Endothelial cell of umbilical vein (primary cell): Measurements from ENCODE around the gene SLC39A3. TPM values are rescaled to one million over a fixed set of nuclear protein-coding genes. Genes with fewer than 3 reads are reported as not detected.

Experiments
- BruUV-seq: library from RNA; stranded (reverse); fragments of 400-500 nt; replicated peaks from 2 replicates; lab custom pipeline; 2021; lab: Mats Ljungman, UMichigan
- CTCF ChIA-PET: fragments of 300-600, 350-600 bp; sonication (Branson Sonifier 250); formaldehyde crosslinking; loops from one replicate; lab custom pipeline; 2021; ENCODE audit warnings: antibody characterized with exemption, inconsistent platforms; lab: Charles Lee
- POLR2A ChIA-PET: fragments of 300-600, 350-600 bp; sonication (Branson Sonifier 250); formaldehyde crosslinking; loops from one replicate; lab custom pipeline; 2021; ENCODE audit warnings: antibody characterized with exemption, inconsistent platforms; lab: Charles Lee
- DNase-seq: peaks from one replicate; pipeline ENCODE4 v3.0.0-alpha.2; 2011; ENCODE audit warnings: low read depth, low spot score
- FAIRE-seq: peaks from 2 replicates; lab custom pipeline; 2011; peaks lifted over from hg19 to GRCh38; lab: Jason Lieb, UNC
- H2AFZ ChIP-seq: 2 replicates; pipeline ENCODE4 v1.6.0; 2012; ENCODE audit warnings: low read depth, low read length, control low read depth, inconsistent platforms
- H3K27ac ChIP-seq: 2 replicates; pipeline ENCODE4 v1.5.1; 2011; ENCODE audit warnings: low read depth, mild to moderate bottlenecking, control low read depth, low read length, moderate library complexity; ENCODE audit not compliant: insufficient read depth
- H3K27me3 ChIP-seq, 2 experiments: 2 replicates each; pipeline versions ENCODE4 v1.6.0 to v1.6.1; 2011; ENCODE audit warnings: low read length in 2 of 2, mixed read lengths in 1 of 2; ENCODE audit not compliant: control insufficient read depth in 2 of 2, insufficient read depth in 2 of 2
- H3K36me3 ChIP-seq, 2 experiments: 2 replicates in 1 of 2; 3 replicates in 1 of 2; pipeline ENCODE4 v1.5.1; 2011; ENCODE audit warnings: low read length in 2 of 2, mild to moderate bottlenecking in 1 of 2, moderate library complexity in 1 of 2; ENCODE audit not compliant: control insufficient read depth in 2 of 2, insufficient read depth in 2 of 2; ENCODE audit errors: extremely low read depth in 1 of 2
- H3K4me1 ChIP-seq: 3 replicates; pipeline ENCODE4 v1.5.1; 2011; ENCODE audit warnings: mild to moderate bottlenecking, low read length; ENCODE audit not compliant: control insufficient read depth, insufficient read depth; ENCODE audit errors: extremely low read depth
- H3K4me2 ChIP-seq: 2 replicates; pipeline ENCODE4 v1.6.1; 2011; ENCODE audit warnings: low read length, control low read depth, mixed read lengths; ENCODE audit not compliant: insufficient read depth
- H3K4me3 ChIP-seq, 3 experiments: fragments of 200-600 bp in 1 of 3; sonication (generic), shearing (Covaris generic) in 1 of 3; replicated peaks in 1 of 3; 2 replicates each; pipeline ENCODE4 v1.5.1; 2011 to 2016; ENCODE audit warnings: control low read depth in 3 of 3, low read length in 3 of 3, mild to moderate bottlenecking in 2 of 3, inconsistent platforms in 1 of 3, low read depth in 1 of 3, moderate library complexity in 1 of 3; ENCODE audit not compliant: insufficient read depth in 1 of 3
- H3K79me2 ChIP-seq: 2 replicates; pipeline ENCODE4 v1.6.0; 2012; ENCODE audit warnings: low read length, inconsistent platforms; ENCODE audit not compliant: control insufficient read depth, insufficient read depth
- H3K9ac ChIP-seq: replicated peaks from 2 replicates; pipeline ENCODE3; 2011; ENCODE audit warnings: low read length, control low read depth; ENCODE audit not compliant: insufficient read depth; ENCODE audit errors: extremely low read depth
- H3K9me1 ChIP-seq: replicated peaks from 3 replicates; pipeline ENCODE4 v1.6.0; 2011; ENCODE audit warnings: mild to moderate bottlenecking, low read length; ENCODE audit not compliant: control insufficient read depth, insufficient read depth; ENCODE audit errors: extremely low read depth
- H3K9me3 ChIP-seq: replicated peaks from 2 replicates; pipeline ENCODE4 v1.5.1; 2012; ENCODE audit warnings: low read length, inconsistent platforms; ENCODE audit not compliant: control insufficient read depth, insufficient read depth
- H4K20me1 ChIP-seq: replicated peaks from 2 replicates; pipeline ENCODE3; 2011; ENCODE audit warnings: mild to moderate bottlenecking, low read length; ENCODE audit not compliant: control insufficient read depth, insufficient read depth; ENCODE audit errors: extremely low read depth
- EZH2 ChIP-seq: IDR thresholded peaks from 2 replicates; pipeline ENCODE4 v1.6.1; 2012; ENCODE audit warnings: borderline replicate concordance, low read depth, mild to moderate bottlenecking, moderate library complexity, low read length, inconsistent platforms; ENCODE audit not compliant: severe bottlenecking
- FOS ChIP-seq: IDR thresholded peaks from 2 replicates; pipeline ENCODE4 v1.6.1; 2011; ENCODE audit warnings: mild to moderate bottlenecking, low read length, moderate library complexity, borderline replicate concordance; ENCODE audit not compliant: insufficient read depth
- GATA2 ChIP-seq: IDR thresholded peaks from 2 replicates; pipeline ENCODE4 v1.7.0; 2011; ENCODE audit warnings: low read depth, mild to moderate bottlenecking, moderate library complexity, mixed read lengths, low read length; ENCODE audit not compliant: insufficient read length, insufficient read depth
- JUN ChIP-seq: IDR thresholded peaks from 2 replicates; pipeline ENCODE4 v1.6.1; 2011; ENCODE audit warnings: borderline replicate concordance, low read depth; ENCODE audit not compliant: insufficient read length, insufficient read depth
- MYC ChIP-seq: IDR thresholded peaks from one replicate; pipeline ENCODE4 v1.6.1; 2011; ENCODE audit warnings: mild to moderate bottlenecking, low read depth, low read length
- POLR2A ChIP-seq: IDR thresholded peaks from 2 replicates; pipeline ENCODE4 v1.6.1; 2012; ENCODE audit warnings: low read depth, mild to moderate bottlenecking, control low read depth, low read length
- POLR2AphosphoS5 ChIP-seq: IDR thresholded peaks from 2 replicates; pipeline ENCODE4 v1.6.1; 2012; ENCODE audit warnings: low read depth, mild to moderate bottlenecking, control low read depth, low read length, moderate library complexity; ENCODE audit not compliant: insufficient read depth
- dilution Hi-C: fragments of 300-500 bp; cut with MboI; formaldehyde crosslinking; loops from one replicate; pipeline ENCODE4 v1.15.0; 2019; ENCODE audit warnings: low sequenced_read_pairs; ENCODE audit not compliant: extremely low pct_ligation_motif_present
- intact Hi-C: fragments of 100-400 bp; cut with micrococcal nuclease; formaldehyde crosslinking; loops from one replicate; pipeline ENCODE4 v1.10.0; 2022
- polyA plus RNA-seq, 4 experiments: library from polyadenylated mRNA; depleted of rRNA in 3 of 4; stranded (reverse) in 3 of 4; unstranded in 1 of 4; fragments of >200 nt; gene quantifications; 2 replicates each; pipeline versions ENCODE4 v1.2.1 to v1.2.3, GENCODE V29; 2011 to 2012; ENCODE audit warnings: missing spikeins in 1 of 4
- total RNA-seq: library from RNA; stranded (reverse); gene quantifications from 2 replicates; pipeline ENCODE4 v1.2.3, GENCODE V29; 2021
- TF ChIP-seq, protein P1 (sequence below), 2 donors: IDR thresholded peaks; 1 replicate in 1 of 2; 2 replicates in 1 of 2; pipeline ENCODE4 v1.5.1; 2011; ENCODE audit warnings: low read length in 2 of 2, mild to moderate bottlenecking in 2 of 2, moderate library complexity in 2 of 2, control low read depth in 1 of 2, inconsistent platforms in 1 of 2, low read depth in 1 of 2; ENCODE audit not compliant: insufficient read depth in 1 of 2; ENCODE audit errors: extremely low read depth in 1 of 2
- TF ChIP-seq, protein P2 (sequence below): IDR thresholded peaks from 2 replicates; pipeline ENCODE4 v1.6.1; 2011; ENCODE audit not compliant: insufficient read depth, insufficient read length

Gene SLC39A3
- total and polyA plus RNA-seq, 2 donors (not counting 3 experiments of a cell fraction or from before 2014, with no cell fraction given), result 28.0 to 43.1 TPM

DNA sequence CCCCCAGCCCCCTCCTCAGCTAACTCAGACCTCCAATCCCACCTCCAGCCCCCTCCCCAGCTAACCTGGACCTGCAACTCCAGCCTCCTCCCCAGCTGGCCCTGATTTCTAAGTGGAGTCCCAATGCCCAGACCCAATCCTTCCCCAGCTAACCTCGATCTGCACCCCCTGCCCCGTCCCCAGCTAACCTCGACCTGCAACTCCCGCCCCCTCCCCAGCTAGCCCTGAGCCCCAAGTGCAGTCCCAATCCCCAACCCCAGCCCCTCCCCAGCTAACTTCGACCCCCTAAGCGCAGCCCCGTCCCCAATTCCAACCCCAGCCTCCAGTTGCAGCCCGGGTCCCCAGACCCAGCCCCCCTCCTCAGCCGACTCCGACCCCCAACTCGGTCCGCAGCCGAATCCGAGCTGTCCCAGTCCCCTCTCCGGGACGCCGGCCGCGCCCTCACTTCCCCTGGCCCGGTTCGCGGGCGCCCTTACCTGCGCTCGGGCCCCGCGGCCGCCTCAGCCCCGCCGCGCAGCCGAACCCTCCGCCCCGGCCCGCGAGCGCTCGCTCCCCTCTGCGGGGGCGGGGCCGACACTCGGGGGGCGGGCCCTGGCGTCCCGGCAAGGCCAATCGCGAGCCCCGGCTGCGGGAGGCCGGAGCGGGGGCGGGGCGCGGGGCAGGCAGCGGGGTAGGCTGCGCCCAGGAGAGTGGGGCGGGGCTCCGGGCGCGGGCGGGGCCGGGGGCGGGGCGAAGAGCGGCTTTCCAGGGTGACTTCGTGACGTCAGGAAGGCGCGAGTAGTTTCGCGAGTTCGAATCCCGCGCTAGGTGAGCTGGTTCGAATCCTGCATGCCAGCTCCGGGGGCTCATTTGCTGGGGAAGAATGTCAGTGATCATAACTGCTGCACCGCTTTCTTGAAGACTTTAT is 37.4 kb downstream of the SLC39A3 start, which contains the start of gene GNG7:
GNG7 (minus strand) TSS at position 525 of the 907 bp plus-strand sequence. CDS start 182,006 bp downstream, outside the sequence.
- Histone ChIP-seq H3K9me3 (no peaks in the 10 kb centered on the region), H3K27me3 (peaks cover 20 to 25% of the 10 kb centered on the region in 2 experiments), H3K27ac (no peak within 1 kb of the TSS), H3K4me3 (peak within 1 kb of the TSS in 1 of 3 experiments; percentile 43), H3K4me2 (peak within 1 kb of the TSS; percentile 2), H3K9ac (no peak within 1 kb of the TSS), H2AFZ (peak within 1 kb of the TSS; percentile 34), H3K36me3 (no peaks in the 10 kb centered on the region), H3K9me1 (no peaks in the 10 kb centered on the region), H3K4me1 (no peaks in the 10 kb centered on the region), H3K79me2 (no peaks in the 10 kb centered on the region), H4K20me1 (no peaks in the 10 kb centered on the region)
- CTCF ChIA-PET, result interaction anchor here (1.2 kb wide), 1 partner anchor 54 kb away, joined by 4 read pairs; no protein-coding TSS in a partner anchor
- FAIRE-seq (no peak), DNase-seq (peak; percentile 68)
- dilution Hi-C loops (no loop called here), intact Hi-C loops (no loop called here)
- POLR2A ChIA-PET, result no interaction called here
- TF ChIP-seq FOS (no peak), POLR2AphosphoS5 (no peak), POLR2A (no peak), GATA2 (no peak), EZH2 (no peak), MYC (no peak), JUN (no peak)
- TF ChIP-seq, protein P1, sequence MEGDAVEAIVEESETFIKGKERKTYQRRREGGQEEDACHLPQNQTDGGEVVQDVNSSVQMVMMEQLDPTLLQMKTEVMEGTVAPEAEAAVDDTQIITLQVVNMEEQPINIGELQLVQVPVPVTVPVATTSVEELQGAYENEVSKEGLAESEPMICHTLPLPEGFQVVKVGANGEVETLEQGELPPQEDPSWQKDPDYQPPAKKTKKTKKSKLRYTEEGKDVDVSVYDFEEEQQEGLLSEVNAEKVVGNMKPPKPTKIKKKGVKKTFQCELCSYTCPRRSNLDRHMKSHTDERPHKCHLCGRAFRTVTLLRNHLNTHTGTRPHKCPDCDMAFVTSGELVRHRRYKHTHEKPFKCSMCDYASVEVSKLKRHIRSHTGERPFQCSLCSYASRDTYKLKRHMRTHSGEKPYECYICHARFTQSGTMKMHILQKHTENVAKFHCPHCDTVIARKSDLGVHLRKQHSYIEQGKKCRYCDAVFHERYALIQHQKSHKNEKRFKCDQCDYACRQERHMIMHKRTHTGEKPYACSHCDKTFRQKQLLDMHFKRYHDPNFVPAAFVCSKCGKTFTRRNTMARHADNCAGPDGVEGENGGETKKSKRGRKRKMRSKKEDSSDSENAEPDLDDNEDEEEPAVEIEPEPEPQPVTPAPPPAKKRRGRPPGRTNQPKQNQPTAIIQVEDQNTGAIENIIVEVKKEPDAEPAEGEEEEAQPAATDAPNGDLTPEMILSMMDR (IDR thresholded peaks at IDR 0.05; ENCODE audit: extremely low read depth in 1 of 2, insufficient read depth in 1 of 2, low read depth in 1 of 2, low read length in 2 of 2), result no peak
- TF ChIP-seq, protein P2, sequence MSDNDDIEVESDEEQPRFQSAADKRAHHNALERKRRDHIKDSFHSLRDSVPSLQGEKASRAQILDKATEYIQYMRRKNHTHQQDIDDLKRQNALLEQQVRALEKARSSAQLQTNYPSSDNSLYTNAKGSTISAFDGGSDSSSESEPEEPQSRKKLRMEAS, result no peak
- no TSS peak for BruUV-seq
